ENCODE results near the gene KCNQ1.

Gene KCNQ1

GRCh38 chr11:2716376-2717095, 271.7 kb downstream of the KCNQ1 start:
- no peak for DNase-seq (ENCODE audit: low spot score)

- DNase-seq (ENCODE audit: low spot score): no peak
These were observed 272.9 kb downstream of the KCNQ1 start for GRCh38 chr11:2717561-2718325.

- DNase-seq (ENCODE audit: low spot score): no peak
These were observed 274.1 kb downstream of the KCNQ1 start for GRCh38 chr11:2718817-2719438.

- no peak for DNase-seq (ENCODE audit: low spot score)
These were observed 275.2 kb downstream of the KCNQ1 start for GRCh38 chr11:2719831-2720590.

GRCh38 chr11:2721210-2721916, 276.6 kb downstream of the KCNQ1 start:
- DNase-seq (ENCODE audit: low spot score): no peak

- no peak for DNase-seq (ENCODE audit: low spot score)
These were observed 278.1 kb downstream of the KCNQ1 start for GRCh38 chr11:2722955-2723354.

- no peak for DNase-seq (ENCODE audit: low spot score)
These were observed 279.3 kb downstream of the KCNQ1 start for GRCh38 chr11:2724104-2724503.

GRCh38 chr11:2724653-2725367, 280.0 kb downstream of the KCNQ1 start:
- DNase-seq (ENCODE audit: low spot score): peak; percentile 51

- DNase-seq (ENCODE audit: low spot score): peak; percentile 82
These were observed 280.8 kb downstream of the KCNQ1 start for GRCh38 chr11:2725368-2726300.

- DNase-seq (ENCODE audit: low spot score): no peak
These were observed 282.2 kb downstream of the KCNQ1 start for GRCh38 chr11:2726964-2727363.

GRCh38 chr11:2728128-2728662, 283.4 kb downstream of the KCNQ1 start:
- DNase-seq (ENCODE audit: low spot score): no peak

GRCh38 chr11:2728663-2729332, 284.0 kb downstream of the KCNQ1 start:
- DNase-seq (ENCODE audit: low spot score): no peak

- no peak for DNase-seq (ENCODE audit: low spot score)
These were observed 285.0 kb downstream of the KCNQ1 start for GRCh38 chr11:2729841-2730240.

- no peak for DNase-seq (ENCODE audit: low spot score)
These were observed 285.7 kb downstream of the KCNQ1 start for GRCh38 chr11:2730272-2731129.

- DNase-seq (ENCODE audit: low spot score): no peak
These were observed 286.6 kb downstream of the KCNQ1 start for GRCh38 chr11:2731130-2732125.

GRCh38 chr11:2732261-2732939, 287.6 kb downstream of the KCNQ1 start:
- no peak for DNase-seq (ENCODE audit: low spot score)

All from AG20443 (cell line).